HepG2 (cell line): ENCODE measurements around the gene GNG10. TPM values are rescaled to one million over a fixed set of nuclear protein-coding genes. Genes with fewer than 3 reads are reported as not detected.

Experiments used
- ATAC-seq: fragments of 200-7000 bp; cut with Tn5 transposase; 3 replicates; pipeline ENCODE4 v1.9.1; 2020; ENCODE audit warnings: mild to moderate bottlenecking, moderate library complexity
- BruUV-seq: library from RNA; stranded (reverse); fragments of 400-500 nt; replicated peaks from 2 replicates; lab custom pipeline; 2021; lab: Mats Ljungman, UMichigan
- CTCF ChIA-PET: fragments of 300-600 bp; formaldehyde crosslinking; extraction: SDS; loops from one replicate; lab custom pipeline; 2021; ENCODE audit warnings: low total read pairs, inconsistent platforms, low intra/inter-chr PET ratio; lab: Yijun Ruan, JAX
- POLR2A ChIA-PET: fragments of 350-600 bp; sonication (Branson Sonifier 250); formaldehyde crosslinking; loops from one replicate; lab custom pipeline; 2020; ENCODE audit warnings: antibody characterized with exemption, inconsistent platforms; lab: Yijun Ruan, JAX
- DNase-seq: peaks from one replicate; pipeline ENCODE4 v3.0.0-alpha.2; 2015; ENCODE audit warnings: low spot score
- FAIRE-seq: peaks from 3 replicates; lab custom pipeline; 2011; peaks lifted over from hg19 to GRCh38; lab: Jason Lieb, UNC
- H2AFZ ChIP-seq: one replicate; pipeline ENCODE4 v1.6.1; 2011; ENCODE audit warnings: low read length, inconsistent platforms
- H3K27ac ChIP-seq: fragments of 300-600 bp; 3 replicates; pipeline ENCODE4 v1.8.0; 2011; ENCODE audit warnings: mixed run types, mild to moderate bottlenecking, mixed read lengths, low read length, inconsistent platforms; ENCODE audit not compliant: insufficient read depth; ENCODE audit errors: extremely low read length
- H3K27me3 ChIP-seq, 2 experiments: fragments of 200-600 bp in 1 of 2; 2 replicates in 1 of 2; 3 replicates in 1 of 2; pipeline versions ENCODE4 v1.6.0 to v1.8.0; 2011; ENCODE audit warnings: low read length in 2 of 2, mild to moderate bottlenecking in 2 of 2, moderate library complexity in 2 of 2, inconsistent platforms in 1 of 2; ENCODE audit not compliant: insufficient read depth in 2 of 2, control insufficient read depth in 1 of 2
- H3K36me3 ChIP-seq, 2 experiments: fragments of 200-600 bp in 1 of 2; replicated peaks in 1 of 2; 2 replicates in 1 of 2; 3 replicates in 1 of 2; pipeline versions ENCODE4 v1.5.1 to v1.8.0; 2011; ENCODE audit warnings: low read length in 2 of 2, inconsistent platforms in 1 of 2; ENCODE audit not compliant: insufficient read depth in 2 of 2, control insufficient read depth in 1 of 2
- H3K4me1 ChIP-seq: 2 replicates; pipeline ENCODE4 v1.5.1; 2012; ENCODE audit warnings: low read length, inconsistent platforms; ENCODE audit not compliant: insufficient read depth
- H3K4me2 ChIP-seq: 2 replicates; pipeline ENCODE4 v1.6.0; 2011; ENCODE audit warnings: low read depth, low read length, inconsistent platforms
- H3K4me3 ChIP-seq, 3 experiments: fragments of 200-600 bp in 1 of 3; sonication (generic), shearing (Covaris generic) in 1 of 3; replicated peaks in 1 of 3; 2 replicates each; pipeline ENCODE4 v1.5.1; 2011 to 2016; ENCODE audit warnings: low read length in 3 of 3, inconsistent platforms in 2 of 3, low read depth in 2 of 3, mild to moderate bottlenecking in 2 of 3, control low read depth in 1 of 3, mixed read lengths in 1 of 3; ENCODE audit not compliant: insufficient read depth in 1 of 3
- H3K79me2 ChIP-seq: one replicate; pipeline ENCODE4 v1.6.1; 2011; ENCODE audit warnings: low read length, inconsistent platforms; ENCODE audit not compliant: insufficient read depth
- H3K9ac ChIP-seq: 2 replicates; pipeline ENCODE4 v1.6.0; 2011; ENCODE audit warnings: mild to moderate bottlenecking, low read depth, low read length, inconsistent platforms; ENCODE audit not compliant: insufficient read depth
- H3K9me3 ChIP-seq: 2 replicates; pipeline ENCODE4 v1.5.1; 2012; ENCODE audit warnings: mild to moderate bottlenecking, low read length
- H4K20me1 ChIP-seq: 2 replicates; pipeline ENCODE4 v1.6.0; 2011; ENCODE audit warnings: inconsistent platforms, mild to moderate bottlenecking, low read length, moderate library complexity; ENCODE audit not compliant: insufficient read depth
- CSRNP2 ChIP-seq: sonication (generic); formaldehyde crosslinking; conservative IDR thresholded peaks from 2 replicates; pipeline ENCODE4 v1.8.0; 2022; ENCODE audit warnings: low read depth, missing genetic modification reagents
- HIVEP1 ChIP-seq: sonication (generic); formaldehyde crosslinking; IDR thresholded peaks from 2 replicates; pipeline ENCODE4 v1.4.0; 2020; ENCODE audit warnings: mild to moderate bottlenecking, missing genetic modification reagents
- KDM5A ChIP-seq: fragments of 200-600 bp; sonication (generic); IDR thresholded peaks from 2 replicates; pipeline ENCODE4 v1.7.0; 2018; ENCODE audit warnings: antibody characterized with exemption, mild to moderate bottlenecking, low read length, borderline replicate concordance
- MAFF ChIP-seq: IDR thresholded peaks from 2 replicates; pipeline ENCODE4 v1.6.1; 2011; ENCODE audit warnings: low read depth, low read length, improper control_type of control experiment
- MAFK ChIP-seq, 2 experiments: IDR thresholded peaks in 1 of 2; conservative IDR thresholded peaks in 1 of 2; 2 replicates each; pipeline ENCODE4 v1.6.1; 2011; ENCODE audit warnings: improper control_type of control experiment in 2 of 2, low read length in 2 of 2
- NFE2L1 ChIP-seq: sonication (generic); formaldehyde crosslinking; IDR thresholded peaks from 2 replicates; pipeline ENCODE4 v1.4.0; 2020; ENCODE audit warnings: missing genetic modification reagents, mild to moderate bottlenecking, borderline replicate concordance
- POLR2A ChIP-seq, 2 experiments: IDR thresholded peaks; 2 replicates each; pipeline ENCODE4 v1.6.1; 2011; ENCODE audit warnings: low read depth in 2 of 2, low read length in 2 of 2, mild to moderate bottlenecking in 1 of 2, moderate library complexity in 1 of 2; ENCODE audit not compliant: insufficient read depth in 1 of 2
- TOPORS ChIP-seq: sonication (generic); formaldehyde crosslinking; IDR thresholded peaks from 2 replicates; pipeline ENCODE4 v1.8.0; 2023; ENCODE audit warnings: mild to moderate bottlenecking, missing genetic modification reagents
- TRIM22 ChIP-seq: fragments of 450-650 bp; IDR thresholded peaks from 2 replicates; pipeline ENCODE4 v1.6.1; 2017
- ZNF563 ChIP-seq: sonication (generic); formaldehyde crosslinking; IDR thresholded peaks from 2 replicates; pipeline ENCODE4 v1.8.0; 2022; ENCODE audit warnings: mild to moderate bottlenecking, moderate library complexity, missing genetic modification reagents
- ZNF576 ChIP-seq: sonication (generic); formaldehyde crosslinking; IDR thresholded peaks from 2 replicates; pipeline ENCODE4 v1.4.0; 2020; ENCODE audit warnings: mild to moderate bottlenecking, missing genetic modification reagents
- ZNF75D ChIP-seq: sonication (generic); formaldehyde crosslinking; IDR thresholded peaks from 2 replicates; pipeline ENCODE4 v1.8.1; 2023; ENCODE audit warnings: missing genetic modification reagents, mild to moderate bottlenecking, borderline replicate concordance
- ZXDC ChIP-seq: sonication (generic); formaldehyde crosslinking; IDR thresholded peaks from 2 replicates; pipeline ENCODE4 v1.5.0; 2020; ENCODE audit warnings: mild to moderate bottlenecking, missing genetic modification reagents
- WGBS: methylation state at CpG from one replicate; pipeline ENCODE4 v1.1.6; 2017; ENCODE audit warnings: low lambda C conversion rate; 5-methylcytosine and 5-hydroxymethylcytosine counted together
- in situ Hi-C: cut with HindIII; loops from 2 replicates; pipeline ENCODE4 v1.10.0; 2017; ENCODE audit warnings: low pct_unique_long_range_greater_than_20kb; ENCODE audit not compliant: extremely low pct_ligation_motif_present
- intact Hi-C: fragments of 100-400 bp; cut with micrococcal nuclease; formaldehyde crosslinking; loops from one replicate; pipeline ENCODE4 v1.10.0; 2022; ENCODE audit not compliant: unreplicated experiment
- polyA plus RNA-seq, 8 experiments: library from polyadenylated mRNA; depleted of rRNA in 3 of 8; stranded (reverse) in 7 of 8; unstranded in 1 of 8; fragments of >200 nt; fragmentation: Illumina TruSeq in 4 of 8; extraction: Trizol in 4 of 8; gene quantifications; 2 replicates each; pipeline versions ENCODE4 v1.2.1 to v1.2.3, GENCODE V29; 2011 to 2016; ENCODE audit warnings: low read depth in 4 of 8, missing spikeins in 1 of 8, mixed read lengths in 1 of 8; ENCODE audit not compliant: insufficient read depth in 1 of 8
- total RNA-seq, 5 experiments: library from RNA; depleted of rRNA; stranded (reverse); fragments of >200 nt; fragmentation: Illumina TruSeq; extraction: Trizol; gene quantifications; 2 replicates each; pipeline ENCODE4 v1.2.3, GENCODE V29; 2016; ENCODE audit warnings: low read depth in 1 of 5

GNG10 gene
- total and polyA plus RNA-seq, 2 of the 13 experiments (the other 11 are each of a cell fraction or from before 2014, with no cell fraction given), result 29.8 to 32.4 TPM

GRCh38 chr9:111674319-111674718 lies 12.9 kb downstream of the GNG10 start:
- POLR2A ChIA-PET, result no interaction called here
- BruUV-seq, result no TSS peak
- FAIRE-seq (no peak), ATAC-seq (no peak), DNase-seq (no peak)
- in situ Hi-C loops, result no loop called here
- intact Hi-C loops, result no loop called here
- CTCF ChIA-PET, result no interaction called here
- Histone ChIP-seq H4K20me1 (no peaks in the 10 kb centered on the region), H3K4me2 (no peak overlapping the region), H3K27me3 (no peaks in the 10 kb centered on the region), H2AFZ (no peak overlapping the region), H3K36me3 (no peaks in the 10 kb centered on the region), H3K27ac (no peak overlapping the region), H3K9me3 (no peaks in the 10 kb centered on the region), H3K9ac (no peak overlapping the region), H3K79me2 (no peaks in the 10 kb centered on the region), H3K4me1 (peaks cover 10% of the 10 kb centered on the region), H3K4me3 (no peak overlapping the region)
- WGBS, result 92% methylated on average over 2 of the region's 2 CpGs
- TF ChIP-seq TOPORS, result no peak

GRCh38 chr9:111676116-111676515 lies 14.7 kb downstream of the GNG10 start:
- Histone ChIP-seq H3K4me1 (peaks cover 10% of the 10 kb centered on the region), H3K9me3 (no peaks in the 10 kb centered on the region), H3K36me3 (no peaks in the 10 kb centered on the region), H3K9ac (no peak overlapping the region), H3K27me3 (no peaks in the 10 kb centered on the region), H4K20me1 (no peaks in the 10 kb centered on the region), H3K4me2 (no peak overlapping the region), H3K27ac (no peak overlapping the region), H2AFZ (no peak overlapping the region), H3K79me2 (no peaks in the 10 kb centered on the region), H3K4me3 (no peak overlapping the region)
- no TSS peak for BruUV-seq
- no peak for ATAC-seq
- DNase-seq, result no peak
- WGBS, result 93% methylated on average over 3 of the region's 3 CpGs
- POLR2A ChIA-PET, result no interaction called here
- TF ChIP-seq CSRNP2 (CRISPR knock-in tag) (no peak), MAFK (conservative IDR thresholded peaks at IDR 0.05 in 1 of 2, IDR thresholded peaks at IDR 0.05 in 1 of 2; ENCODE audit: low read length in 2 of 2) (peak; percentile 12 to 64; a peak in 2 of 4 replicates), POLR2A (IDR thresholded peaks at IDR 0.05; ENCODE audit: insufficient read depth in 1 of 2, low read depth in 2 of 2, low read length in 2 of 2) (no peak), TRIM22 (no peak), NFE2L1 (CRISPR knock-in tag) (no peak), ZNF576 (CRISPR knock-in tag) (no peak), MAFF (peak; percentile 4; the same call in 1 of the 2 replicates), HIVEP1 (CRISPR knock-in tag) (no peak), ZNF563 (CRISPR knock-in tag) (no peak), ZNF75D (CRISPR knock-in tag) (no peak), KDM5A (no peak), ZXDC (no peak)
- CTCF ChIA-PET, result no interaction called here
- FAIRE-seq, result no peak
- in situ Hi-C loops, result no loop called here
- intact Hi-C loops, result no loop called here
